SU-DHL-6 (cell line): ENCODE measurements around the gene TBRG4.

ENCODE experiments used
- CTCF ChIP-seq: fragments of 200-600 bp; sonication (generic); IDR thresholded peaks from one replicate; pipeline ENCODE4 v1.5.1; 2017; ENCODE audit warnings: antibody characterized with exemption, mild to moderate bottlenecking, low read length, moderate library complexity; ENCODE audit not compliant: insufficient read depth, poor library complexity, severe bottlenecking
- EZH2phosphoT487 ChIP-seq: fragments of 200-600 bp; sonication (generic), shearing (Covaris generic); conservative IDR thresholded peaks from 2 replicates; pipeline ENCODE4 v1.6.1; 2018; ENCODE audit warnings: mild to moderate bottlenecking, antibody characterized with exemption, low read length, moderate library complexity, mixed read lengths

- TF ChIP-seq CTCF (no peak), EZH2phosphoT487 (no peak)
These were observed 51.2 kb downstream of the TBRG4 start for GRCh38 chr7:45060295-45060694.
